Lower leg skin (tissue), 3 donors: ENCODE results near the gene NUP188.

Experiments used
- POLR2A ChIP-seq, 2 donors: fragments of 450-650 bp; IDR thresholded peaks; one replicate each; pipeline ENCODE4 v1.6.1; 2016 to 2017; ENCODE audit warnings: antibody characterized with exemption in 2 of 2, mild to moderate bottlenecking in 1 of 2, moderate library complexity in 1 of 2
- TF ChIP-seq, protein P1 (sequence below), 3 donors: fragments of 450-650 bp; IDR thresholded peaks; one replicate each; pipeline ENCODE4 v1.5.1; 2016; ENCODE audit warnings: antibody characterized with exemption in 3 of 3, mild to moderate bottlenecking in 3 of 3, moderate library complexity in 2 of 3

DNA sequence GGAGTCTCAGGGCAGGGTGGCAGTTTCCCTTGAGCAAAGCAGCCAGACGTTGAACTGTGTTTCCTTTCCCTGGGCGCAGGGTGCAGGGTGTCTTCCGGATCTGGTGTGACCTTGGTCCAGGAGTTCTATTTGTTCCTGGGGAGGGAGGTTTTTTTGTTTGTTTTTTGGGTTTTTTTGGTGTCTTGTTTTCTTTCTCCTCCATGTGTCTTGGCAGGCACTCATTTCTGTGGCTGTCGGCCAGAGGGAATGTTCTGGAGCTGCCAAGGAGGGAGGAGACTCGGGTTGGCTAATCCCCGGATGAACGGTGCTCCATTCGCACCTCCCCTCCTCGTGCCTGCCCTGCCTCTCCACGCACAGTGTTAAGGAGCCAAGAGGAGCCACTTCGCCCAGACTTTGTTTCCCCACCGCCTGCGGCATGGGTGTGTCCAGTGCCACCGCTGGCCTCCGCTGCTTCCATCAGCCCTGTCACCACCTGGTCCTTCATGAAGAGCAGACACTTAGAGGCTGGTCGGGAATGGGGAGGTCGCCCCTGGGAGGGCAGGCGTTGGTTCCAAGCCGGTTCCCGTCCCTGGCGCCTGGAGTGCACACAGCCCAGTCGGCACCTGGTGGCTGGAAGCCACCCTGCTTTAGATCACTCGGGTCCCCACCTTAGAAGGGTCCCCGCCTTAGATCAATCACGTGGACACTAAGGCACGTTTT, 30.2 kb upstream of the NUP188 start:
- TF ChIP-seq, protein P1, sequence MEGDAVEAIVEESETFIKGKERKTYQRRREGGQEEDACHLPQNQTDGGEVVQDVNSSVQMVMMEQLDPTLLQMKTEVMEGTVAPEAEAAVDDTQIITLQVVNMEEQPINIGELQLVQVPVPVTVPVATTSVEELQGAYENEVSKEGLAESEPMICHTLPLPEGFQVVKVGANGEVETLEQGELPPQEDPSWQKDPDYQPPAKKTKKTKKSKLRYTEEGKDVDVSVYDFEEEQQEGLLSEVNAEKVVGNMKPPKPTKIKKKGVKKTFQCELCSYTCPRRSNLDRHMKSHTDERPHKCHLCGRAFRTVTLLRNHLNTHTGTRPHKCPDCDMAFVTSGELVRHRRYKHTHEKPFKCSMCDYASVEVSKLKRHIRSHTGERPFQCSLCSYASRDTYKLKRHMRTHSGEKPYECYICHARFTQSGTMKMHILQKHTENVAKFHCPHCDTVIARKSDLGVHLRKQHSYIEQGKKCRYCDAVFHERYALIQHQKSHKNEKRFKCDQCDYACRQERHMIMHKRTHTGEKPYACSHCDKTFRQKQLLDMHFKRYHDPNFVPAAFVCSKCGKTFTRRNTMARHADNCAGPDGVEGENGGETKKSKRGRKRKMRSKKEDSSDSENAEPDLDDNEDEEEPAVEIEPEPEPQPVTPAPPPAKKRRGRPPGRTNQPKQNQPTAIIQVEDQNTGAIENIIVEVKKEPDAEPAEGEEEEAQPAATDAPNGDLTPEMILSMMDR (IDR thresholded peaks at IDR 0.05): no peak
- TF ChIP-seq POLR2A (IDR thresholded peaks at IDR 0.05): no peak
